Measurements from ENCODE around the gene LRRC32.
"Not testable (repeated sequence)": the region's sequence is repeated elsewhere in the genome, so short reads cannot be mapped to it uniquely, and the experiment has no call there.

Gene LRRC32

GRCh38 chr11:76648061-76648460, 22.5 kb downstream of the LRRC32 start:
- no peak for DNase-seq (ENCODE audit: low read depth)

- no peak for DNase-seq (ENCODE audit: low read depth)
These were observed 23.5 kb downstream of the LRRC32 start for GRCh38 chr11:76646882-76647534.

- no peak for DNase-seq (ENCODE audit: low read depth)
These were observed 26.0 kb downstream of the LRRC32 start for GRCh38 chr11:76644591-76644990.

GRCh38 chr11:76643711-76644110, 26.8 kb downstream of the LRRC32 start:
- DNase-seq (ENCODE audit: low read depth), result not testable (repeated sequence)

- no peak for DNase-seq (ENCODE audit: low read depth)
These were observed 28.2 kb downstream of the LRRC32 start for GRCh38 chr11:76642341-76642740.

- DNase-seq (ENCODE audit: low read depth), result no peak
These were observed 28.6 kb downstream of the LRRC32 start for GRCh38 chr11:76641905-76642304.

- no peak for DNase-seq (ENCODE audit: low read depth)
These were observed 30.0 kb downstream of the LRRC32 start for GRCh38 chr11:76640501-76640900.

- no peak for DNase-seq (ENCODE audit: low read depth)
These were observed 30.9 kb downstream of the LRRC32 start for GRCh38 chr11:76639621-76640020.

- no peak for DNase-seq (ENCODE audit: low read depth)
These were observed 32.0 kb downstream of the LRRC32 start for GRCh38 chr11:76638270-76639197.

GRCh38 chr11:76637491-76638269, 32.9 kb downstream of the LRRC32 start:
- no peak for DNase-seq (ENCODE audit: low read depth)

- no peak for DNase-seq (ENCODE audit: low read depth)
These were observed 33.6 kb downstream of the LRRC32 start for GRCh38 chr11:76636826-76637460.

GRCh38 chr11:76635991-76636738, 34.4 kb downstream of the LRRC32 start:
- no peak for DNase-seq (ENCODE audit: low read depth)

- DNase-seq (ENCODE audit: low read depth), result no peak
These were observed 35.7 kb downstream of the LRRC32 start for GRCh38 chr11:76634886-76635285.

- DNase-seq (ENCODE audit: low read depth), result no peak
These were observed 38.1 kb downstream of the LRRC32 start for GRCh38 chr11:76632492-76632891.

- no peak for DNase-seq (ENCODE audit: low read depth)
These were observed 38.8 kb downstream of the LRRC32 start for GRCh38 chr11:76631566-76632308.

- no peak for DNase-seq (ENCODE audit: low read depth)
These were observed 39.8 kb downstream of the LRRC32 start for GRCh38 chr11:76630600-76631281.

GRCh38 chr11:76629853-76630599, 40.5 kb downstream of the LRRC32 start:
- no peak for DNase-seq (ENCODE audit: low read depth)

GRCh38 chr11:76629116-76629852, 41.3 kb downstream of the LRRC32 start:
- DNase-seq (ENCODE audit: low read depth), result no peak

All from activated gamma-delta T cell treated with anti-CD3 and anti-CD28 coated beads, Interleukin-2, amount 50 U/mL, for 16 hours (primary cell).